H1 (cell line): ENCODE results near the gene RNF212B. TPM values are rescaled to one million over a fixed set of nuclear protein-coding genes. Genes with fewer than 3 reads are reported as not detected.

Source experiments
- BRCA1 ChIP-seq: IDR thresholded peaks from 2 replicates; pipeline ENCODE4 v1.6.1; 2012; ENCODE audit warnings: low read depth, low read length, improper control_type of control experiment
- CHD2 ChIP-seq: IDR thresholded peaks from 2 replicates; pipeline ENCODE4 v1.6.1; 2012; ENCODE audit warnings: low read length, improper control_type of control experiment
- CHD7 ChIP-seq: fragments of 300-600 bp; sonication (generic); IDR thresholded peaks from 2 replicates; pipeline ENCODE4 v1.7.1; 2012; ENCODE audit warnings: low read length, moderate library complexity, mild to moderate bottlenecking, inconsistent platforms; ENCODE audit not compliant: insufficient replicate concordance
- FOSL1 ChIP-seq: IDR thresholded peaks from 2 replicates; pipeline ENCODE4 v1.6.1; 2011; ENCODE audit warnings: mild to moderate bottlenecking, low read depth, low read length, moderate library complexity; ENCODE audit not compliant: insufficient read depth
- JUN ChIP-seq: IDR thresholded peaks from 2 replicates; pipeline ENCODE4 v1.6.1; 2011; ENCODE audit warnings: low read depth, mild to moderate bottlenecking, improper control_type of control experiment, low read length
- POLR2AphosphoS5 ChIP-seq: IDR thresholded peaks from 2 replicates; pipeline ENCODE4 v1.6.1; 2011; ENCODE audit warnings: low read depth, low read length
- RXRA ChIP-seq: IDR thresholded peaks from 2 replicates; pipeline ENCODE4 v1.6.1; 2011; ENCODE audit warnings: low read depth, mild to moderate bottlenecking, low read length, moderate library complexity; ENCODE audit not compliant: insufficient read depth
- SIRT6 ChIP-seq: IDR thresholded peaks from one replicate; pipeline ENCODE4 v1.7.1; 2012; ENCODE audit warnings: low read length, inconsistent platforms
- SIX5 ChIP-seq: IDR thresholded peaks from 2 replicates; pipeline ENCODE4 v1.6.1; 2011; ENCODE audit warnings: mild to moderate bottlenecking, low read depth, low read length
- SP1 ChIP-seq: IDR thresholded peaks from 2 replicates; pipeline ENCODE4 v1.6.1; 2011; ENCODE audit warnings: low read depth, low read length
- SP4 ChIP-seq: IDR thresholded peaks from 2 replicates; pipeline ENCODE4 v1.6.1; 2012; ENCODE audit warnings: low read length, inconsistent platforms
- SRF ChIP-seq: IDR thresholded peaks from 2 replicates; pipeline ENCODE4 v1.6.1; 2011; ENCODE audit warnings: mild to moderate bottlenecking, low read depth, low read length, moderate library complexity
- TBP ChIP-seq: IDR thresholded peaks from 2 replicates; pipeline ENCODE4 v1.6.1; 2011; ENCODE audit warnings: low read depth, low read length, improper control_type of control experiment
- polyA plus RNA-seq, 7 experiments: library from polyadenylated mRNA; depleted of rRNA in 3 of 7; stranded (reverse) in 5 of 7; unstranded in 2 of 7; fragments of >200 nt in 5 of 7; fragments of 200-250 nt in 2 of 7; gene quantifications; 1 replicate in 5 of 7; 2 replicates in 1 of 7; 4 replicates in 1 of 7; pipeline versions ENCODE4 v1.2.1 to v1.2.3, GENCODE V29; 2011 to 2013; ENCODE audit warnings: missing spikeins in 2 of 7, mixed read lengths in 2 of 7
- total RNA-seq: library from RNA; stranded (reverse); fragmentation: NEBNext Ultra II Directional; extraction: Animal tissue kit (Norgen Biotek cat#: 25700); gene quantifications from 2 replicates; pipeline ENCODE4 v1.2.1, GENCODE V29; 2021
- TF ChIP-seq, protein P1 (sequence below): IDR thresholded peaks from 2 replicates; pipeline ENCODE4 v1.6.1; 2012; ENCODE audit warnings: inconsistent platforms

RNF212B gene
- total and polyA plus RNA-seq, 2 of the 8 experiments (the other 6 are each of a cell fraction or from before 2014, with no cell fraction given): 0.95 to 1.2 TPM

DNA sequence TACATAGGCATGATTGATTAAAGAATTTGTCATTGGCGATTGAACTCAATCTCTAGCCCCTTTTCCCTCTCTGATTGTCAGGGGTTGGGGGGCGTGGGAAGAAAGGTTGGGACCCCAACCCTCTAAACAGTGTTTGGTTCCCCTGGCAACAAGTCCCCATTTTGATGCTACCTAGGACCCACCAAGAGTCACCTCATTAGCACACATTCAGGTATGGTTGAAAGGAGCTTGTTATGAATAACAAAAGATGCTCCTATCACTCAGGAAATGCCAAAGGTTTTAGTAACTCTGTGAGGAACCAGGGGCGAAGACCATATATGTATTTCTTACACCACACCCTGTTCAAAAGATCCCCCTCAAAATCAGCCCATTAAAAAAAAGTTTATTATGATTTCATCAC lies 14.3 kb downstream of the RNF212B start (continued):
- TF ChIP-seq TBP (no peak; the same call in 1 of the 2 replicates), SP1 (peak; percentile 43; the same call in 1 of the 2 replicates), SIX5 (no peak), SIRT6 (no peak), JUN (peak; percentile 52; the same call in 1 of the 2 replicates), RXRA (no peak), BRCA1 (no peak), POLR2AphosphoS5 (no peak), SRF (no peak), SP4 (no peak), FOSL1 (no peak), CHD7 (peak; percentile 27), CHD2 (no peak)
- TF ChIP-seq, protein P1, sequence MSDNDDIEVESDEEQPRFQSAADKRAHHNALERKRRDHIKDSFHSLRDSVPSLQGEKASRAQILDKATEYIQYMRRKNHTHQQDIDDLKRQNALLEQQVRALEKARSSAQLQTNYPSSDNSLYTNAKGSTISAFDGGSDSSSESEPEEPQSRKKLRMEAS: no peak
